HepG2 (cell line): ENCODE measurements around the gene NCAPD2.
A peak's percentile ranks its signal among the peaks of the same experiment; 100 is the strongest.

ENCODE experiments used
- EP300 ChIP-seq, 3 experiments: sonication (generic) in 1 of 3; formaldehyde crosslinking in 1 of 3; IDR thresholded peaks; 2 replicates each; pipeline versions ENCODE4 v1.5.1 to v1.6.1; 2011 to 2020; ENCODE audit warnings: low read depth in 2 of 3, low read length in 2 of 3, borderline replicate concordance in 1 of 3, improper control_type of control experiment in 1 of 3, mild to moderate bottlenecking in 1 of 3, missing genetic modification reagents in 1 of 3, moderate library complexity in 1 of 3
- NBN ChIP-seq: fragments of 450-650 bp; conservative IDR thresholded peaks from 2 replicates; pipeline ENCODE4 v1.6.1; 2017
- NCOA1 ChIP-seq: sonication (generic); formaldehyde crosslinking; IDR thresholded peaks from 2 replicates; pipeline ENCODE4 v1.9.0; 2021; ENCODE audit warnings: missing genetic modification reagents
- NFE2 ChIP-seq: sonication (generic); formaldehyde crosslinking; IDR thresholded peaks from 2 replicates; pipeline ENCODE4 v1.4.0; 2020; ENCODE audit warnings: missing genetic modification reagents
- SMARCE1 ChIP-seq: fragments of 450-650 bp; IDR thresholded peaks from 2 replicates; pipeline ENCODE4 v1.6.1; 2017; ENCODE audit warnings: borderline replicate concordance
- TF ChIP-seq, protein P1 (sequence below): sonication (generic); formaldehyde crosslinking; IDR thresholded peaks from 2 replicates; pipeline ENCODE4 v1.5.0; 2020; ENCODE audit warnings: mild to moderate bottlenecking, missing genetic modification reagents, moderate library complexity

DNA sequence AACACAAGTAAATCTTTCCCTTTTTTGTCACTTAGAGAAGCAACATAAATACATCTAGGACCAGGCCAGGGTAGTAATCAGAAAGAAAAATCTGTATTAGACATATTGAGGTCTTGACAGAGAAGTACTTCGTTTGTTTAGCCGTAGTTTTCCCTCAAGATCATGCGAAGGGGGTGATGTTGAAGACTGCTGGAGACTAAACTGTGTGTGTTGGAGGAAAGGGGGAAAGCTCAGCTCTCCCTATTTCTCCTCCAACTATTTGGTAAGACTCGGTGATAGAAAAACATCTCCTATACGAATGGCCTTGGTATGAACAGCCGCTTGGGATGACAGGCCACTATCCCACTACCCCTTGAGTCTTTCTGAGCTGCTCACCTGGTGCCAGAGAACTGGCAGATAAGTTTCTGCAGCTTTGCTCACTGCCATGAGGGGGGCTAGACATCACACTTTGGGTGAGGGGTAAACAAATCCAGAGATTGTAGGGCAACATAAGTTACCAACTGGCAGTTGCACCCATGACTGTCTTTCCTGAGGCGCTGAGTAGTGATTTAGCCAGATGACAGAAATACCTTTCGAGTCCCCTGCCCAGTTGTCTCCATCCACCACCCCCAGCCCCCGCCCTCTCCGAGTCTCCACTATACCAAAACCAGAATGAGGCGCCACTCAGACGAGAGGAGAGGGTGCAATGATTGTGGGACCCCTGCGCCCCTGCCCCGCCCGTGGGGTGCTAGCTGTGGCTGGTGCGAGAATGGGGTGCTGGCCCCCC, 24.1 kb upstream of the NCAPD2 start:
- TF ChIP-seq EP300 (IDR thresholded peaks at IDR 0.05; ENCODE audit: low read depth in 2 of 2, low read length in 2 of 2) (no peak), EP300 (CRISPR knock-in tag; IDR thresholded peaks at IDR 0.05; ENCODE audit: borderline replicate concordance) (no peak), NFE2 (CRISPR knock-in tag) (no peak), NCOA1 (CRISPR knock-in tag) (0 out of 2 replicates have a peak, but pooled peaks have one; percentile 4), NBN (no peak), SMARCE1 (no peak)
- TF ChIP-seq, protein P1, sequence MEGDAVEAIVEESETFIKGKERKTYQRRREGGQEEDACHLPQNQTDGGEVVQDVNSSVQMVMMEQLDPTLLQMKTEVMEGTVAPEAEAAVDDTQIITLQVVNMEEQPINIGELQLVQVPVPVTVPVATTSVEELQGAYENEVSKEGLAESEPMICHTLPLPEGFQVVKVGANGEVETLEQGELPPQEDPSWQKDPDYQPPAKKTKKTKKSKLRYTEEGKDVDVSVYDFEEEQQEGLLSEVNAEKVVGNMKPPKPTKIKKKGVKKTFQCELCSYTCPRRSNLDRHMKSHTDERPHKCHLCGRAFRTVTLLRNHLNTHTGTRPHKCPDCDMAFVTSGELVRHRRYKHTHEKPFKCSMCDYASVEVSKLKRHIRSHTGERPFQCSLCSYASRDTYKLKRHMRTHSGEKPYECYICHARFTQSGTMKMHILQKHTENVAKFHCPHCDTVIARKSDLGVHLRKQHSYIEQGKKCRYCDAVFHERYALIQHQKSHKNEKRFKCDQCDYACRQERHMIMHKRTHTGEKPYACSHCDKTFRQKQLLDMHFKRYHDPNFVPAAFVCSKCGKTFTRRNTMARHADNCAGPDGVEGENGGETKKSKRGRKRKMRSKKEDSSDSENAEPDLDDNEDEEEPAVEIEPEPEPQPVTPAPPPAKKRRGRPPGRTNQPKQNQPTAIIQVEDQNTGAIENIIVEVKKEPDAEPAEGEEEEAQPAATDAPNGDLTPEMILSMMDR = no peak
